ENCODE data around the gene CCDC85C. TPM values are rescaled to one million over a fixed set of nuclear protein-coding genes. Genes with fewer than 3 reads are reported as not detected.
A peak's percentile ranks its signal among the peaks of the same experiment; 100 is the strongest.

Gene CCDC85C
- total RNA-seq, 1 experiment from 2014 or later = 35.8 TPM

DNA sequence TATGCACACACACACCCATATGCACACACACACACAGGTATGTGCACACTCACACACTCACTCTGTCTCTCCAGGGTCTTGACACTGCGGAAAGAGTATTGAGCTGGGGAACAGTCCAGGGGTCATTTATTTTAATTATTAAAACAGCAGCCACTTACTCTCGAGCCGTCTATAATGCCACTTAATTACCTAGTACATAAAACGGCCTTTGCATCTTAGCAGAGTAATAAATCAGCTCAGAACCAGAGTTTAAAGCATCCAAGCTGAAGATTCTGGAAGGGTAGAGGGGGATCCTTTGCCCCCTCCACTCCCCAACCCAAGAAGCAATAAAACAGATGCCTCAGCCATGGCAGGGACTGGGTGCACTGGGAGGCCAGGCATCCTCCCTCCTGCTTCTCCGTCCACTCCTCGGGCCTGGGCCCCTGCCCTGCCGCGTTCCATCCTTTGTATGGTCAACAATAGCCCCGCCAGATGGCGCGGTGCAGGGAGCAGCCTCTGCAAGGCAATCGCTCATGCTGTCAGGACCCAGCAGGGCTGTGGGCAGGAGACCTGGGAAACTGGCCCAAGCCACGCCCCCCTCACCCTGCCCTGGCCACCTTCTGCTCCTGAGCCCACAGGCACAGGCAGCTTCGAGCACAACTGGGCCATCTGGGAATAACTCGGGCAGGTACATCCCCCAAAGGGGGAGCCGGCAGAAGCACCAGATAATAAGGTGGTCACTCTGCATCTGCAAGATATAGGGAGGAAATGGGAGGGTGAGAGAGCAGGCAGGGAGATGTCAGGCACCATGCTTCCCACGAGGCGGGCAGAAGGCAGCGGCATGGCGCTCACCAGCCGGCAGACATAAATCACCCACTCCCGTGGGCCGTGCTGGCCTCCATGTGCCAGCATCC, 40.9 kb downstream of the CCDC85C start (continued):
- TF ChIP-seq FOXP4 (CRISPR knock-in tag; IDR thresholded peaks at IDR 0.05) (peak; percentile 53; the same call in 1 of the 2 replicates), SP1 (CRISPR knock-in tag; conservative IDR thresholded peaks at IDR 0.05) (peak; percentile 78), TCF7 (CRISPR knock-in tag; IDR thresholded peaks at IDR 0.05; ENCODE audit: low read depth) (no peak), FOXP1 (CRISPR knock-in tag; IDR thresholded peaks at IDR 0.05; ENCODE audit: borderline replicate concordance) (peak; percentile 68; the same call in 1 of the 2 replicates), ZNF423 (CRISPR knock-in tag; IDR thresholded peaks at IDR 0.05) (peak; percentile 85)
- TF ChIP-seq, protein P1, sequence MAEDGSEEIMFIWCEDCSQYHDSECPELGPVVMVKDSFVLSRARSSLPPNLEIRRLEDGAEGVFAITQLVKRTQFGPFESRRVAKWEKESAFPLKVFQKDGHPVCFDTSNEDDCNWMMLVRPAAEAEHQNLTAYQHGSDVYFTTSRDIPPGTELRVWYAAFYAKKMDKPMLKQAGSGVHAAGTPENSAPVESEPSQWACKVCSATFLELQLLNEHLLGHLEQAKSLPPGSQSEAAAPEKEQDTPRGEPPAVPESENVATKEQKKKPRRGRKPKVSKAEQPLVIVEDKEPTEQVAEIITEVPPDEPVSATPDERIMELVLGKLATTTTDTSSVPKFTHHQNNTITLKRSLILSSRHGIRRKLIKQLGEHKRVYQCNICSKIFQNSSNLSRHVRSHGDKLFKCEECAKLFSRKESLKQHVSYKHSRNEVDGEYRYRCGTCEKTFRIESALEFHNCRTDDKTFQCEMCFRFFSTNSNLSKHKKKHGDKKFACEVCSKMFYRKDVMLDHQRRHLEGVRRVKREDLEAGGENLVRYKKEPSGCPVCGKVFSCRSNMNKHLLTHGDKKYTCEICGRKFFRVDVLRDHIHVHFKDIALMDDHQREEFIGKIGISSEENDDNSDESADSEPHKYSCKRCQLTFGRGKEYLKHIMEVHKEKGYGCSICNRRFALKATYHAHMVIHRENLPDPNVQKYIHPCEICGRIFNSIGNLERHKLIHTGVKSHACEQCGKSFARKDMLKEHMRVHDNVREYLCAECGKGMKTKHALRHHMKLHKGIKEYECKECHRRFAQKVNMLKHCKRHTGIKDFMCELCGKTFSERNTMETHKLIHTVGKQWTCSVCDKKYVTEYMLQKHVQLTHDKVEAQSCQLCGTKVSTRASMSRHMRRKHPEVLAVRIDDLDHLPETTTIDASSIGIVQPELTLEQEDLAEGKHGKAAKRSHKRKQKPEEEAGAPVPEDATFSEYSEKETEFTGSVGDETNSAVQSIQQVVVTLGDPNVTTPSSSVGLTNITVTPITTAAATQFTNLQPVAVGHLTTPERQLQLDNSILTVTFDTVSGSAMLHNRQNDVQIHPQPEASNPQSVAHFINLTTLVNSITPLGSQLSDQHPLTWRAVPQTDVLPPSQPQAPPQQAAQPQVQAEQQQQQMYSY (CRISPR knock-in tag; IDR thresholded peaks at IDR 0.05) = no peak
- TF ChIP-seq, protein P2, sequence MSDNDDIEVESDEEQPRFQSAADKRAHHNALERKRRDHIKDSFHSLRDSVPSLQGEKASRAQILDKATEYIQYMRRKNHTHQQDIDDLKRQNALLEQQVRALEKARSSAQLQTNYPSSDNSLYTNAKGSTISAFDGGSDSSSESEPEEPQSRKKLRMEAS (CRISPR knock-in tag; IDR thresholded peaks at IDR 0.05) = peak; percentile 37; the same call in 1 of the 2 replicates

DNA sequence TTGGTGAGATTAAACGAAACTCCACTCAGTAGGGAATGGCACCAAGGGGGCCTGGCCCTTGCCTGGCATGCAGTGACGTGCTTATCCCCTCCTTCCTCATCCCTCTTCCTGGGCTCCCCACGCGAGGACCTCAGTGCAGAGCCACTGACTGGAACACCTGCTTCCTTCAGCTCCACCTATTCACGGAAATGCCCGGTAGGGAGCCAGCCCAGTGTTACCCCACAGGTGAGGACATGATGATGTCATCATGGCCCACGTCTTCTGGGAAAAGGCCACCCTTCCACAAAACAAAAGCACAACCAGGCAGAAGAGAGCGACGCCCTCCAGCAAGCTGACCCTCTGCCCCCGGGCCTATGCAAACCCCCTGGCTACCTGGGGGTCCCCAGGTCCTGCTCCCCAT, 42.1 kb downstream of the CCDC85C start:
- Mint-ChIP-seq H3K4me1 (peaks cover 50% of the 10 kb centered on the region), H3K36me3 (no peaks in the 10 kb centered on the region; the same call in 1 of the 2 replicates), H3K9me3 (peaks cover 4% of the 10 kb centered on the region; the same call in 1 of the 2 replicates), H3K27ac (no peak overlapping the region), H3K4me3 (no peak overlapping the region), H3K27me3 (ENCODE audit: low read depth) (no peaks in the 10 kb centered on the region)
- POLR2A ChIA-PET = no interaction called here
- no peak for ATAC-seq
- DNase-seq (ENCODE audit: low spot score) = no peak
- CTCF ChIA-PET = interaction anchor here (1.7 to 3.9 kb wide), 4 partner anchors 13 to 67 kb away, joined by 4 to 14 read pairs (median 5); no protein-coding TSS in a partner anchor
- TF ChIP-seq EMX1 (CRISPR knock-in tag; IDR thresholded peaks at IDR 0.05) (no peak), NR3C1 (CRISPR knock-in tag; conservative IDR thresholded peaks at IDR 0.05; ENCODE audit: low read depth) (no peak), NFYB (CRISPR knock-in tag; conservative IDR thresholded peaks at IDR 0.05; ENCODE audit: low read depth) (no peak), ZBTB21 (CRISPR knock-in tag; IDR thresholded peaks at IDR 0.05; ENCODE audit: borderline replicate concordance) (no peak), AR (CRISPR knock-in tag; IDR thresholded peaks at IDR 0.05) (no peak), RELA (CRISPR knock-in tag; IDR thresholded peaks at IDR 0.05; ENCODE audit: borderline replicate concordance) (no peak), GRHL2 (CRISPR knock-in tag; IDR thresholded peaks at IDR 0.05; ENCODE audit: insufficient replicate concordance, severe bottlenecking) (no peak), ZNF232 (CRISPR knock-in tag; IDR thresholded peaks at IDR 0.05) (no peak), NFE2L1 (CRISPR knock-in tag; IDR thresholded peaks at IDR 0.05) (no peak), JAZF1 (CRISPR knock-in tag; IDR thresholded peaks at IDR 0.05) (no peak), OVOL2 (CRISPR knock-in tag; IDR thresholded peaks at IDR 0.05; ENCODE audit: borderline replicate concordance) (no peak), TCF7 (CRISPR knock-in tag; IDR thresholded peaks at IDR 0.05; ENCODE audit: low read depth) (no peak)
- TF ChIP-seq, protein P3, sequence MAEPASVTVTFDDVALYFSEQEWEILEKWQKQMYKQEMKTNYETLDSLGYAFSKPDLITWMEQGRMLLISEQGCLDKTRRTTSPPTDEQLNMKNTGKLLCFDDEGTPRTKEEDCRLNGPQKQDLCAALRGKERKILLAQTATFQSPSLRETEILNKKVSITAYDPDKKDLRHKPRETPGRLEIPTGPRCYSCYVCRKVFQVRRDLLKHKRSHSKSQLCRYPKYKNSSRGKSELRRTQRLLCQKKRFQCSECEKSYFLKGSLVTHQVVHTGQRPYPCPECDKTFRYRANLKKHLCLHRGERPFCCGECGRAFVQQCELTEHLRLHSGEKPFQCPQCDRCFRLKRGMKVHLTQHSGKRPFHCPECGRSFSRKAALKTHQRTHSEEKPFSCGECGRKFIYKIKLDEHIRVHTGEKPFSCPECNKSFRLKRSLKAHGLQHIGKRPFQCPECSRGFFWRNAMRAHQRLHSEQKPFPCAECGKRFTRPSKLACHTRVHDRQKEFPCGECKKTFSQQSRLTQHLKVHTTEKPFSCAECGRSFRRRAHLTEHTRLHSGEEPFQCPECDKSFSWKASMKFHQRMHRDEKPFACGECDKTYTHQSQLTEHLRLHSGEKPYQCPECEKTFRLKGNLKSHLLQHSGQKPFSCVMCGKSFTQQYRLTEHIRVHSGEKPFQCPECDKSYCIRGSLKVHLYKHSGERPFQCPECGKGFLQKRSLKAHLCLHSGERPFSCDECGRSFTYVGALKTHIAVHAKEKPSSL (CRISPR knock-in tag; conservative IDR thresholded peaks at IDR 0.05) = no peak
- TF ChIP-seq, protein P4, sequence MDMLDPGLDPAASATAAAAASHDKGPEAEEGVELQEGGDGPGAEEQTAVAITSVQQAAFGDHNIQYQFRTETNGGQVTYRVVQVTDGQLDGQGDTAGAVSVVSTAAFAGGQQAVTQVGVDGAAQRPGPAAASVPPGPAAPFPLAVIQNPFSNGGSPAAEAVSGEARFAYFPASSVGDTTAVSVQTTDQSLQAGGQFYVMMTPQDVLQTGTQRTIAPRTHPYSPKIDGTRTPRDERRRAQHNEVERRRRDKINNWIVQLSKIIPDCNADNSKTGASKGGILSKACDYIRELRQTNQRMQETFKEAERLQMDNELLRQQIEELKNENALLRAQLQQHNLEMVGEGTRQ (CRISPR knock-in tag; IDR thresholded peaks at IDR 0.05) = no peak
- TF ChIP-seq, protein P5, sequence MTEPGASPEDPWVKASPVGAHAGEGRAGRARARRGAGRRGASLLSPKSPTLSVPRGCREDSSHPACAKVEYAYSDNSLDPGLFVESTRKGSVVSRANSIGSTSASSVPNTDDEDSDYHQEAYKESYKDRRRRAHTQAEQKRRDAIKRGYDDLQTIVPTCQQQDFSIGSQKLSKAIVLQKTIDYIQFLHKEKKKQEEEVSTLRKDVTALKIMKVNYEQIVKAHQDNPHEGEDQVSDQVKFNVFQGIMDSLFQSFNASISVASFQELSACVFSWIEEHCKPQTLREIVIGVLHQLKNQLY (CRISPR knock-in tag; IDR thresholded peaks at IDR 0.05) = no peak
